T-helper 2 cell treated with Interferon-gamma antibody and Interleukin-4, amounts not matched to agents 100 ng/mL and 5 ng/mL, for 36 hours (primary cell): ENCODE results near the gene GREM1. TPM values are rescaled to one million over a fixed set of nuclear protein-coding genes. Genes with fewer than 3 reads are reported as not detected.

Experiments used
- intact Hi-C: fragments of 100-400 bp; cut with micrococcal nuclease; formaldehyde crosslinking; loops from one replicate; pipeline ENCODE4 v1.15.1; 2023
- total RNA-seq: library from RNA; stranded (reverse); gene quantifications from 2 replicates; pipeline ENCODE4 v1.2.3, GENCODE V29; 2022

The GREM1 gene
- total RNA-seq, result not detected in 2 replicates

GRCh38 chr15:32717426-32718226 lies at the start of gene GREM1:
Gene GREM1 (plus strand): TSS chr15:32718004. CDS start chr15:32730691, 12,687 bp downstream.
- intact Hi-C loops, result no loop called here

- intact Hi-C loops, result no loop called here
Observed at GRCh38 chr15:32668942-32669341, 48.9 kb upstream of the GREM1 start.

GRCh38 chr15:32669896-32670611 lies 47.8 kb upstream of the GREM1 start:
- intact Hi-C loops, result no loop called here

GRCh38 chr15:32670623-32671022 lies 47.2 kb upstream of the GREM1 start:
- intact Hi-C loops, result no loop called here

- intact Hi-C loops, result no loop called here
Observed at GRCh38 chr15:32671339-32672325, 46.2 kb upstream of the GREM1 start.

- intact Hi-C loops, result no loop called here
Observed at GRCh38 chr15:32674681-32675080, 43.1 kb upstream of the GREM1 start.

GRCh38 chr15:32675466-32675865 lies 42.3 kb upstream of the GREM1 start:
- intact Hi-C loops, result no loop called here

GRCh38 chr15:32676169-32676568 lies 41.6 kb upstream of the GREM1 start:
- intact Hi-C loops, result no loop called here

GRCh38 chr15:32677238-32677750 lies 40.5 kb upstream of the GREM1 start:
- intact Hi-C loops, result no loop called here

- intact Hi-C loops, result no loop called here
Observed at GRCh38 chr15:32679298-32679690, 38.5 kb upstream of the GREM1 start.

- intact Hi-C loops, result no loop called here
Observed at GRCh38 chr15:32682569-32682968, 35.2 kb upstream of the GREM1 start.

GRCh38 chr15:32682977-32683630 lies 34.7 kb upstream of the GREM1 start:
- intact Hi-C loops, result no loop called here

GRCh38 chr15:32683906-32684584 lies 33.8 kb upstream of the GREM1 start:
- intact Hi-C loops, result no loop called here

- intact Hi-C loops, result no loop called here
Observed at GRCh38 chr15:32685576-32685975, 32.2 kb upstream of the GREM1 start.

- intact Hi-C loops, result no loop called here
Observed at GRCh38 chr15:32687556-32687955, 30.2 kb upstream of the GREM1 start.

- intact Hi-C loops, result no loop called here
Observed at GRCh38 chr15:32688151-32688639, 29.6 kb upstream of the GREM1 start.

- intact Hi-C loops, result no loop called here
Observed at GRCh38 chr15:32690941-32691688, 26.7 kb upstream of the GREM1 start.

GRCh38 chr15:32691689-32692038 lies 26.1 kb upstream of the GREM1 start:
- intact Hi-C loops, result no loop called here

GRCh38 chr15:32692286-32692685 lies 25.5 kb upstream of the GREM1 start:
- intact Hi-C loops, result no loop called here
